SK-N-SH (cell line): ENCODE results near the gene NAA40.

Experiments
- MXI1 ChIP-seq: IDR thresholded peaks from 2 replicates; pipeline ENCODE4 v1.6.1; 2012; ENCODE audit warnings: mild to moderate bottlenecking, low read depth, low read length, improper control_type of control experiment
- POLR2AphosphoS5 ChIP-seq: IDR thresholded peaks from 2 replicates; pipeline ENCODE4 v1.6.1; 2012; ENCODE audit warnings: low read depth, low read length
- TF ChIP-seq, protein P1 (sequence below): fragments of 200-600 bp; sonication (generic); IDR thresholded peaks from 2 replicates; pipeline ENCODE4 v1.6.1; 2017; ENCODE audit warnings: antibody characterized with exemption, mild to moderate bottlenecking, moderate library complexity

DNA sequence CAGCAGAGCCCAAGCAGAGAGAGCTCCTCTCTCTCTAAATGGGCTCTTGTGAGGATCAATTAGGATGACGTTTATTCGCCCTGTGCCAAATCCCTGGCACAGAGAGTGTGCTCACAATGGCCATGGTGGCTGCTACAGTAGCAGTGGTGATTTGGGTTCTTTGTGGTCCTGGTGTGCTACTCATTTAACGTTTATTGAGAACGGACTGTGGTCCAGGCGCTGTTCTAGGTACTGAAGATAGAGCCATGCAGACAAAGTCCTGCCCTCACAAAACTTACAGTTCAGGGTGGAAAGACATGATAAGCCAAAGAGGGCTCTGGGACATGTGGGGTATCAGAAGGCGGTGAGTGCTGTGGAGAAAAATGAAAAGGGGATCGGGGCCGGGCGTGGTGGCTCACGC, 52.8 kb downstream of the NAA40 start:
- TF ChIP-seq, protein P1, sequence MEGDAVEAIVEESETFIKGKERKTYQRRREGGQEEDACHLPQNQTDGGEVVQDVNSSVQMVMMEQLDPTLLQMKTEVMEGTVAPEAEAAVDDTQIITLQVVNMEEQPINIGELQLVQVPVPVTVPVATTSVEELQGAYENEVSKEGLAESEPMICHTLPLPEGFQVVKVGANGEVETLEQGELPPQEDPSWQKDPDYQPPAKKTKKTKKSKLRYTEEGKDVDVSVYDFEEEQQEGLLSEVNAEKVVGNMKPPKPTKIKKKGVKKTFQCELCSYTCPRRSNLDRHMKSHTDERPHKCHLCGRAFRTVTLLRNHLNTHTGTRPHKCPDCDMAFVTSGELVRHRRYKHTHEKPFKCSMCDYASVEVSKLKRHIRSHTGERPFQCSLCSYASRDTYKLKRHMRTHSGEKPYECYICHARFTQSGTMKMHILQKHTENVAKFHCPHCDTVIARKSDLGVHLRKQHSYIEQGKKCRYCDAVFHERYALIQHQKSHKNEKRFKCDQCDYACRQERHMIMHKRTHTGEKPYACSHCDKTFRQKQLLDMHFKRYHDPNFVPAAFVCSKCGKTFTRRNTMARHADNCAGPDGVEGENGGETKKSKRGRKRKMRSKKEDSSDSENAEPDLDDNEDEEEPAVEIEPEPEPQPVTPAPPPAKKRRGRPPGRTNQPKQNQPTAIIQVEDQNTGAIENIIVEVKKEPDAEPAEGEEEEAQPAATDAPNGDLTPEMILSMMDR, result no peak
- TF ChIP-seq MXI1 (no peak), POLR2AphosphoS5 (no peak)
